Occipital lobe (tissue), 2 donors: ENCODE results near the gene CHADL. TPM values are rescaled to one million over a fixed set of nuclear protein-coding genes. Genes with fewer than 3 reads are reported as not detected.
"Not testable (repeated sequence)": the region's sequence is repeated elsewhere in the genome, so short reads cannot be mapped to it uniquely, and the experiment has no call there.

Experiments
- DNase-seq: peaks from one replicate; lab custom pipeline; 2025; lab: John Stamatoyannopoulos, UW
- total RNA-seq: library from RNA; depleted of rRNA; stranded (reverse); fragments of >200 nt; gene quantifications from one replicate; pipeline ENCODE4 v1.2.3, GENCODE V29; 2014

CHADL gene, protein sequence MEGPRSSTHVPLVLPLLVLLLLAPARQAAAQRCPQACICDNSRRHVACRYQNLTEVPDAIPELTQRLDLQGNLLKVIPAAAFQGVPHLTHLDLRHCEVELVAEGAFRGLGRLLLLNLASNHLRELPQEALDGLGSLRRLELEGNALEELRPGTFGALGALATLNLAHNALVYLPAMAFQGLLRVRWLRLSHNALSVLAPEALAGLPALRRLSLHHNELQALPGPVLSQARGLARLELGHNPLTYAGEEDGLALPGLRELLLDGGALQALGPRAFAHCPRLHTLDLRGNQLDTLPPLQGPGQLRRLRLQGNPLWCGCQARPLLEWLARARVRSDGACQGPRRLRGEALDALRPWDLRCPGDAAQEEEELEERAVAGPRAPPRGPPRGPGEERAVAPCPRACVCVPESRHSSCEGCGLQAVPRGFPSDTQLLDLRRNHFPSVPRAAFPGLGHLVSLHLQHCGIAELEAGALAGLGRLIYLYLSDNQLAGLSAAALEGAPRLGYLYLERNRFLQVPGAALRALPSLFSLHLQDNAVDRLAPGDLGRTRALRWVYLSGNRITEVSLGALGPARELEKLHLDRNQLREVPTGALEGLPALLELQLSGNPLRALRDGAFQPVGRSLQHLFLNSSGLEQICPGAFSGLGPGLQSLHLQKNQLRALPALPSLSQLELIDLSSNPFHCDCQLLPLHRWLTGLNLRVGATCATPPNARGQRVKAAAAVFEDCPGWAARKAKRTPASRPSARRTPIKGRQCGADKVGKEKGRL
- total RNA-seq: 2.8 TPM

DNA sequence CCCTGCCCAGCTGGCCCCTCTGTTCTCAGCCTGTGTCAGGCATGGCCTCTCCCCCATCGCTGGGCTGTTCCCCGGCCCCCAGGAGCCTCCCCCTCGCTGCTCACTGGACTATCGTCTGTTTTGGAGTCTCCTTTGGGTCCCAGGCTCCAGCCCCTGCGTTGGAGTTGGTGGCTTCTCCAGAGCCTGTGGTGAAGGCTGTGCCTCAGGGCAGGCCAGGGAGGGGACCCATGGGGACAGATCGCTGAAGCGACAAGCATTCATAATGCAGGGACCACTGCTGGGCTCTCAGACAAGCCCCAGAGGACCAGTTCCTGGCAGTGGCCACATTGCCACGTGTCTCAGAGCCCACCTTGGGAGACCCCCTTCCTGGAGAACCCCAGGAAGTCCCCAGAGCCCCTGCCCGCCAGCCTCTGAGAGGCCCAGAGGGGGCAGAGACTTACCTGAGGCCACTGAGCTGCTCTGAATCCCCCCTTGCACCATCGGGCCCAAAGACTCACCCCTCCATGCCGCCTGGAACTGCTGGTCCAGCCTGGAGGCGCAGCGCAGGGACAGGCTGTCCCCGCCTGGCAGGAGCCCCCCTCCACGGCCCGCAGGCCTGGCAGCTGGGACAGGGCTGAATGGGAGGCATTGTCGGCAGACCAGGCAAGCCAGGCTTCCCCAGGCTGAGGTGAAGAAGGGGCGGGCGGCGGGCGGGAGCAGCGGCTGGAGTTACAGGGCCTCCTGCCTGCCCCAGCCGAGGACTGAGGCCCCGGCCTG, at the start of gene CHADL:
Gene CHADL (minus strand): TSS at position 555 of the 756 bp plus-strand sequence. CDS start 50 bp downstream, at position 505.
- DNase-seq: peak; percentile 94

DNA sequence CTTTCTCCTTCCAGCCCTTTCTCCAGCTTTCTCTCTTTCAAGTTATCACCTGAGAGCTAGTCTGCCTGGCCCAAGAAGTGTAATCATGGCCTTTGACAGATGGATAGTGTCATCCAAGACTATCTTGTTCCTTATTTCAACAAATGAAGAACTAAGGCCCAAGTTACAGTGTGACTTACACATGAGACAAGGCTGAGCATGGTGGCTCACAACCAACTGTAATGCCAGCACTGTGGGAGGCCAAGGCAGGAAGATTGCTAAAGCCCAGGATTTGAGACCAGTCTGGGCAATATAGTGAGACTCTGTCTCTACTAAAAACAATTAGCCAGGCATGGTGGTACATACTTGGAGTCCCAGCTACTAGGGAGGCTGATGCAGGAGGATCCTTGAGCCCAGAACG, 48.9 kb upstream of the CHADL start:
- no peak for DNase-seq

DNA sequence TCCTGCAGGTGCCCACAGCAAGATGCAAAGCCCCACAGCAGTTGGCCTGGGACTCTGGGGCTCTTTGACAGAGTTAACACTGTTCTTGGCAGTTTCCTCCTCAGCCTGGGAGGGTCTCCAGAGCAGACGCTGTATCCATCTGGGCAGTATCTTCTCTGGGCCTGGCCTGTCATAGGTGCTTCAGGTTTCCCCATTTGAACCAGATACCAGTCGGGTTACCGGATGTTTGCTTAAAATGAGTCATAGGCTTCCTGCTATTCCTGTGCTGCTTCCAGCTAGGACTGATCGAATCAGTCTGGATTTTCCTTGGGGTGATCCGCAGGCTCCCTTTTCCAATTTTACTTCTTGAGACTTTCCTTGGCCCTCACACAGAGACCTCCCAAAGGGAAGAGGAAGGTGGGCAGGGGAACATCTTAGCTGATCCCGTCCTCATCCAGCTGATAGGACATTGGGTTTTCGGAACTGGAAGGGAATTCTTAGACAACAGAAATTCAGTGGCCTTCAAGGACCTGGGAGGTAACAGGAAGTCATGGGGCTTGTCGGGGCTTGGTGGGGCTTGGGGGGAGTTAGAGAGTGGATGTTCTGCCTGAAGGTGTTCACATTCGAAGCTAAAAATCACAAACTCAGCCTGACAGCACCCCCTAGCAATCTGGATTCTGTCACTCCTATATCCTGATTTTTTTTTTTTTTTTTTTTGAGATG, 47.7 kb upstream of the CHADL start:
- no peak for DNase-seq

DNA sequence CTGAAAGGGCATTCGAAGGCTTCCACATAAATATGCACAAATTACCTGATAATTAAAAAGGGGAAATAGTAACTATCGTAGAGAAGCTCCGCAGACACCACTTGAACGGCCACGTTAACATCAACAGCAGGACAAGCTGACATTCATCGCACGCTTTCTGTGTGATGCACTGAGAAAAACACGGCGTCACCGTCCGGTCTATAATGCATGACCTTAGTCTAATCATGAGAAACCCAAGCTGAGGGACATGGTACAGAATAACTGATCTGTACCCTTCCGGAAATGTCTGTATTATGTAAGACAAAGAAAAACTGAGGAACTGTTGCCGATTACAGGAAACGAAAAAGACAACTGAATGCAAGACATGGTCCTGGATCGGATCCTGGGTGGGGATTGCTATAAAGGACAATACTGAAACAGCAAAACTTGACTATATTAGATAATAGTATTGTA, 45.9 kb upstream of the CHADL start:
- DNase-seq: no peak

DNA sequence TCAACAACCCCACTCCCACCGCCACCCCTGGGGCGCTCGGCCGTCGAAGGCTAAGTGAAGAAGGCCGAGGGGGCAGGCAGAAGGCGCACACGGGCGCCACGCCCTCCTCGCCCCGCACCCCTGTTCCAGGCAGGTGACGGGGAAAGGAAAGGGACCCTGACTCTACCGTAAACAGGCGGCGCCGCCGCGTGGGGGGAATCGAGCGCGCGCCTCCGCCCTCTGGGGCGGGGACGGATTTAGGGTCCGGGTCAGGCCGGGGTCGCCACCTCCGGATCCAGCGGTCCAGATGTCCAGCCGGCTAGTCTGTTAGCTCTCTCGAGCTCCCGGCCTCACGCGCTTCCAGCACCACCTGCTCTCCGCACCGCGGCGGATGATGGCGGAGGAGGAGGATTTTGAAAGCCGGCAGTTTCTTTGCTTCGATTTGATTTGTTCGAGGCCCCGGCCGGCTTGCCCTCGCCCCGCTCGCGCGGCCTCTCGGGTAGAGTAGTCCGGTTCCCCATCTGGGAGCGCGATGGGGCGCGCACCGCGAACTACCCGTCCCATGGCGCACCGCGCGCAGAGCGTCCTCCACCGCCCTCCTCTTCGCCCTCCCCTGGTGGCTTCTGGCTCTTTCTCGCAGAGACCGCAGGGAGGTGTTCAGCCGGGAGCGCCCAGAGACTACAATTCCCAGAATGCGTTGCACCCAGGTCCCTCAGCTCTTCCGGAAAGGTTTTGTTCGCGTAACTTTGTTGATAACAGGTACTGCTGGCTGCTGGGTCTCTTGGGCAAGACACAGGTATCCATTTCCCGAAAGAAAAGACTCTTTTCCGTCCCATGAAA, 45.3 kb upstream of the CHADL start, which contains the start of gene RANGAP1:
Gene RANGAP1 (minus strand): TSS at position 368 of the 819 bp plus-strand sequence. CDS start 5,143 bp downstream, outside the sequence.
- peak; percentile 98 for DNase-seq

DNA sequence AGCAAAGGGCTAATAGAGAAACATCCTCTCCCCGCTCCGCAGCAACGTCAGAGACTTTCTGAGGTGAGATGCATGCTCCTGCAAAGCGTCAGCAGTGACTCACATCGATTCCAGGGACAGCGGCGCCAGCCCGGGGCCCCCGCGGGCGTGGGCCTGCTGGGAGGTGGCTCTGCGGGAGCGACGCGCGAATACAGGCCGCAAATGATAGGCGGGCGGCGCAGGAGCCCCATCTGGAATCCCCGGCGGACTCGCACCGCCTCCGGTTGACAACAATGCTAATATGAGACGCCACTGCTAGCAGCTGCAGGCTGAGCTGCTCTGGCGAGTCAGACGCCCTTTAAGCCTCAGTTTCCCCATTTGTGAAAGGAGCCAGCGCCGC, 44.7 kb upstream of the CHADL start:
- DNase-seq: peak; percentile 53

DNA sequence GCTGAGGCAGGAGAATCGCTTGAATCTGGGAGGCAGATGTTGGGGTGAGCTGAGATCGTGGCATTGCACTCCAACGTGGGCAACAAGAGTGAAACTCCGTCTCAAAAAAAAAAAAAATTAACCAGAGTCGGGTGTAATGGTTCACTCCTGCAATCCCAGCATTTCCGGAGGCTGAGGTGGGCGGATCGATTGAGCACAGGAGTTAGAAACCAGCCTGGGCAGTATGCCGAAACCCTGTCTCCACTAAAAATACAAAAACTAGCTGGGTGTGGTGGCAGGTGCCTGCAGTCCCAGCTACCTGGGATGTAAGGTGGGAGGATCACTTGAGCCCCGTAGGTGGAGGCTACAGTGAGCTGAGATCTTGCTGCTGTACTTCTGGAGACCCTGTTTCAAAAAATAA, 43.7 kb upstream of the CHADL start:
- DNase-seq: no peak

DNA sequence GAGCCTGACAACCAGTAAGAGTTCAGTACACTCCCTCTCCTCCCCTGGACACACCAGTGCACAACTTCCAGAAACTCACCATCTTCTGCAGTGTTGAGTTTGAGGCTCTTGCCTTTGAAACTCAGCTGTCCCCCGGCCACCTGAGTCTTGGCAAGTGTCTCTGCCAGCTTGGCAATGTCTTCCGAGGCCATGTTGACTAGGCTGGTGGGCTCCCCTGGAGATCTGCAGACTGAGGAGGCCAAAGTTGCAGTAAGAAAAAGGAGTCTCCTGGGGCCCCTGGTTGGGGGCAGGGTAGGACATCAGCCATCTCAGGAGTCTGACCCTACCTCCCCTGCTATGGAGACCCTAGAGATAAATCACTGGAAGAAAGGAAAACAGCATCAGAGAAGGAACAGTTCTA, 40.1 kb upstream of the CHADL start:
- no peak for DNase-seq

DNA sequence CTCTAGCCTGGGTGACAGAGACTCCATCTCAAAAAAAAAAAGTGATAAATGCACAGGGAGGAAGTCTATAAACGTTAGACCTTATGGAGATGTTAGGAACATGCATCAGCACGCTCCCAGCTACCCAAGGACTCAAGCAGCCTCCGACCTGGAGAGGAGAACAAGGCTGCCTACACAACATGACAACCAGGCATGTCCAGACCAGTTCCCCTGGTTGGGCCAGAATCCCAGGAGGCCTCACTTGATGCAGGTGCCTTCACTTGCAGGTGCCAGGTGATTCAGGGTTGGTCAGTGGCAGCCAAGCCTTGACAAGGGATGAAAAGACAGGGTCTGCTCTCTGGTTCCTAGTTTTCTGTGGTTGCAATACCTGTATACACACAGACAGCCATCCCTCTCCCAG, 39.3 kb upstream of the CHADL start:
- no peak for DNase-seq

DNA sequence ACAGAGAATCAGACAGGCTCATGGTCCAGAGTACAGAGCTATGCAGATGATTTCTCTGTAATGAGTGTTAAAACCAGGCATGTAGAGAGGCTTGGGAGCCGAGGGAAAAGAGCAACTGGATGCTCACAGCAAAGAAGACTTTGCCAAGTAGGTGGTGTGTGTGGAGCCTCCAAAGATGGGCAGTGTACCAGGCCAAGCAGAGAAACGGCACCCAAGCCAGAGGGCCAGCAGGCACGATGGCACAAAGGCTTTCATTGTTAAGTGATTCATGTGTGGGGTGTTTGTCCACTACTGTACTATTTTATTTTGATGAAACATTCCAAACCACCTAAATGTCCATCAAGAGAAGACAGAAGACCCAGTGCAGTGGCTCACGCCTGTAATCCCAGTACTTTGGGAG, 34.1 kb upstream of the CHADL start:
- DNase-seq: peak; percentile 33

DNA sequence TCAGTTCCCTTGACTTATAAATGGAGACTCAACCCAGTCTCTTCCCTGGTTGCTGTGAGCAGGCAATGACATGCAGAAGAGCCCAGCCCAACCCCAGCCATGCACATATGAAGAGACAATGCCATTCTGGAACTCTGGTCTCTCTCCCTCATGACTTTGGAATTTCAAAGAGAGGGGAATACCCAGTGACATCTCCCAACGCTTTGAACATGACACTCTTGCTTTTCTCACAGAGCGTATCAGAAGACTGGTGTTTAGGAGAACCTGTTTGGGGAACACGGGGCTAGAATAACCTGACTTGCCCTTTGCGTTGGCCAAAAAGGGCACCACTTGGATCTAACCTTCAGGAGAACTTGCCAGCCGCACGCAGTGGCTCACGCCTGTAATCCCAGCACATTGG, 32.4 kb upstream of the CHADL start:
- no peak for DNase-seq

DNA sequence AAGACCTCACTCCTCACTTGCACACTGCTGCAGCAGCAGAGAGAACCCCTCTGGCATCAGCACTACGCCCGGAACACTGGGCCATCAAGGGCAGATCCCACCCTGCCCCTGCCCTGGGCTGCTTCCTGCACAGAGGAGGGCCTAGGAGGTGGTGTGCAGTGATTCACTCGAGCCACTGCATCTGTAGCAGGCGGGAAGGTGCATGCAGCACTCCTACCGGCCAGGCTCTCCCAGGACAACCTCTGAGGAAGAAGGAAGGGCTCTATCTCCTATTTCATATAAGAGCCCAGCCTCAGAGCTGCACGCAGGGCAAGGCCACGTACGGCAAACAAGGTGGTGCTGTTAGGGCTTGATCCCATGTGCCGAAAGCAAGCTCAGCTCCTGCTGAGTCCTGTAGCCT, 31.1 kb upstream of the CHADL start:
- DNase-seq: no peak

DNA sequence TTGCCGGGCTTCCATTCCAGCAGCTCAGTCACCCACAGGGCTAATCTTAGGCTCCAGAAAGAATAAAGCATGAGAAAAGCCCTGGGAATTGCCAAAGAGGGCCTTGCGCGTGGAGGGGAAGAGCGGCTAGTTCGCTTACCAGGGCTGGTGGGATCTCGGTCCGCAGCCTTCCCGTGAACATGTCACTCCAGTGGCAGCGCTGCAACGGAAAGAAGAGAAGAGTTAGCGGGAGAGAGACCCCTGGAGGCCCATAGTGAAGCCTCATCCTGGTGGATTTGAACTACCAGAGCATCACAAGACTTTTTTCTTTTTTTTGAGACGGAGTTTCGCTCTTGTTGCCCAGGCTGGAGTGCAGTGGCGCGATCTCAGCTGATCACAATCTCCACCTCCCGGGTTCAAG, 27.2 kb upstream of the CHADL start:
- DNase-seq: no peak

DNA sequence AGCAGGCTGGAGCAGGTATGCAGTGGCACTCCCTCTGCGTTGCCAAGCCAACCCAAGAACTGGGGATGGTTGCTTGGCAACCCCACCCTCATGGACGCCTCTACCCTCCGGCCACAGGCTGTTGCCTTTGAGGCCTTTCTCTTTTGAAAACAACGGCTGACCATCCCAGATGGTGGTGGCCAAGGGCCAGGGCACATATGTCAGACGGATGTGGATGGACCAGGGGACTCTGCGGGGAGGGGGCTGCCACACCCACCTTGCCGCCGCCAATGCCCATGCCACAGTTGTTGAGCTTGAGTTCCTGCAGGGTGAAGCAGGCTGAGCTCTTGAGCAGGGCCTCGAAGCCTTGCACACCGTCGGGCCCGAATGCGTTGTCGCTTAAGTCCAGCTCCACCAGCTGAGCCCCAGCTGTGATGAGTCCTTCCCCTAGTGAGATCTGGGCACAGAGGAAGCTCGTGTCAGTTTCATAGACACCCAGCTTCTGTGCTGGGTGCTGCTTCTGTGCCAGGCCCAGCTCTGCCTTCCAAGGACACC, 23.7 kb upstream of the CHADL start:
- DNase-seq: peak; percentile 81

DNA sequence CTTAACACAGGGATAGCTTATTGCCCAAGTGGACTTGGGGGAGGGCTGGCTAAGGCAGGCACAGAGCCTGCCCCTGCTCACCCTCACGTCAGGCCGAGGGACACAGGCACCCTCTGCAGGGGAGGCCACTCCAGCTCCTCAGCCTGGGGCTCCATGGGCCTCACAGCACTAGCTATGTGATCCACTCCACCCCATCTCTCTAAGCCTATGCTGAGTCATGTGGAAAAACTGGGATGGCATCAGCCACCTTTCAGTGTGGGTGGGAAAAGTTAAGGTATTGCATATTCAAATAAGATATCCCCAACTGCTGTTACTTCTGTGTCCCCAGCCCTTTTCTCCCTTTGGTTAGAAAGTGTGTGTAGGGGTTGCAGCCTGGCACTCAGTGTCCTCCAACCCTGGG, 23.0 kb upstream of the CHADL start:
- no peak for DNase-seq

DNA sequence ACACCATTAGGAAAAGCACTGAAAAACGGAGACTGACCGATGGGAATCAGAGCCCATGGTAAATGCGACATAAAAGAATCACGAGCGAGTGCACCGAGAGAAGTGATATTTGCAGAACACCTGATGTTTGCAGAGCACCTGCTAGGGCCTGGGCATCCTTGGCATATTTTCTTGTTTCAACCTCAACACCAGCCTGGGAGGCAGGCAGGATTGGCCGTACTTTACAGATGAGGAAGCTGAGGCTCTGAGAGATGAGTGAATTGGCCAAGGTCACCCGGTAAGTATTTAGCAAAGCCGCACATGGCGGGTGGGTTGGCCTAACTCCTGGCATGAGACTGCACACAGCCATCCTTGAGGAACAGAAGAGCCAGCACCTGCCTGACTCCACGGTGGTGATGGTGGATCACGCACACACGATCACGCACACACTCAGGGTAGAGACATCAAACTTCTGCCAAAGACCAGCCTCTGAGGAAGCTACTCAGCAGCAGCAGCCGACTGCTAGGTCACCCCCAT, 21.6 kb upstream of the CHADL start:
- no peak for DNase-seq

DNA sequence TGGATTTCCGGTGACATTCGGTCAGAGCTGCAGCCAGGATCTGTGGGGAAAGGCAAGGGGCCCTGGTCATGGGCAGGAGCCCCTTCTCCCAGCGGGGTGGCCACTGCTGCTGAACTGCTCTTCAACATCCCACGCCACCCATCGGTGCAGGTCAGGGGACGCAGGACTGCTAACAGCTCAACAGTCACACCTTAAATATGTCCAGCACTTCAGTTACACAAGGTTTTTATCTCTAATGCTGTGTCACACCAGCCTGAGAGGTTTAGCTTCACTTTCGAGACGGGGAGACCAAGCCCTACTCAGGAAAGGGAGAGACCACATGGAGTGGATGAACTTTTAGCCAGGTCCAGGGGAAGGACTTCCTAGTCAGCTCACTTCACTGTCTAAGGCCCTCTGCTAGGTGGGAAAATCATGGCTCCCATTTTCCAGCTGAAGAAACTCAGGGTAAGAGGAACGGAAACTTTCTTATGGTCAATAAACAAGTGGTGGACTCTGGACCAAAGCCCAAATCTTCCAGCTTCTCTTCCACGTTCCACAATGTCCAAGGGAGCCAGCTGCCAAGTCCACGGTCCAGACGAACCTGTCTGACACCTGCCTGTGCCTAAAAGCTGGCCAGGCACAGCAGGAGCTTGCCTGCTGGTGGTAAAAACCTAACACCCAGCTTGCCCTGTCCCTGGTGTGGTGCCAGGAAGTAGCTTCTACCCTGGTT, 21.0 kb upstream of the CHADL start:
- no peak for DNase-seq

DNA sequence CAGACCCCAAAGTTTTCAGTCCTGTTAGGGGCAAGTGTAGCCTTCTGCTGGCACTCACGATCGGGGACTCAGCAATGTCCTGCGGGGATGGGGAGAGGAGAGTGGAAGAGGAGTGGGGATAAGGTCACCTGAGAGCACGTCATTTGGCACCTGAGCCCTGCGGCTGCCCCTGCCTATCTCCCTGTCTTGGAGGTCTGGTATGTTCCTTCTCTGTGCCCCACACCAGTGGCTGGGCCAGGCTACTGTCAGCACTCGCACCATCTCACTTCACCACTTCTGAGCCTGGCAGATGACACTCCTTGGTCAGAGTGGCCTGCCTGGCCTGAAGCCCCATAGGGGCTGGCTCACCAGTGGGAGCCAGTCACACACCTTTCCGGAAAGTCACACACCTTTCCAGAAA, 20.1 kb upstream of the CHADL start:
- no peak for DNase-seq

DNA sequence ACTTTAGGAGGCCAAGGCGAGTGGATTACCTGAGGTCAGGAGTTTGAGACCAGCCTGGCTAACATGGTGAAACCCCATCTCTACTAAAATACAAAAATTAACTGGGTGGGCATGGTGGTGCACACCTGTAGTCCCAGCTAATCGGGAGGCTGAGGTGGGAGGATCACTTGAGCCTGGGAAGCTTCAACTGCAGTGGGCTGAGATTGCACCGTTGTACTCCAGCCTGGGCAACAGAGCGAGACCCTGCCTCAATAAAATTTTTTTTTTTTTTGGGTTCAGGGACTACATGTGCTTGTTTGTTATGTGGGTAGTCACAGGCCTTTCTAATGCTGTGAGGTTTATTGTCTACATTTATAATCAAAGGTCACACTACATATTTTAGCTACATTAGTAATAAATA, 19.0 kb upstream of the CHADL start:
- DNase-seq: not testable (repeated sequence)
